ENCODE data around the gene TGFB3.

TGFB3 gene

DNA sequence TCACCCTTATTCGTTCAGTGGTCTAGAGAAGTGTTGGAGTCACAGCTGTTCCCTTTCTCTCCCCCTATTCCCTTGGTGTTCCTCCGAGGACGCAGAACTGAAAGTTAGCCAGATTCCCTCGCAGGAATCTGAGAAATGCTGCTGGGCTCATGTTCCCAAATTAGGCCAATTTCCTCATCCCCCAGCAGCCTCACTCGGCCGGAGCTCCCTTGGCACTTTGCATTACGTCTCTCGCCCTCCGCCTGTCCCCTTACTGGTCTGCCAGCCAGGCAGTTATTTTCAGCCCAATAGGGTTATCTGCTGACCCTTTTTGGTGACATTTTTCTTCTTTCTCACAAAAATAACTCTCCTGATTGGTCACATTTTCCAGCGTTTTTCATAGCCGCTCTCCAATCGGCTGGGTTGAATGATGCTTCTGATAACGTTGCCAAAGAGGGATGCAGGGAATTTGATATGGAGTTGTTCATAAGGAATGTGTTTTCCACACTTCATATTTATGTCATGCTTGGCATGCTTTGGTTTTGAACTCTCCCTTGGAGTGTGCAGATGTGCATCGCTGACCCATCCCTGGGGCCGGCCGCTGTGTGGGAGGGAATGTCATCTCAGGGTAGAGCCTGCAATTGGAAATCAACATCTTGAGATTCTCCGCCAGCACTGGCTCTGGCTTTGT lies 13.7 kb upstream of the TGFB3 start:
- peaks cover 5% of the 10 kb centered on the region for H3K4me1 Mint-ChIP-seq
- H3K4me3 Mint-ChIP-seq = no peak overlapping the region
- H3K9me3 Mint-ChIP-seq = no peaks in the 10 kb centered on the region
- DNase-seq (no peak), ATAC-seq (no peak)
- no peaks in the 10 kb centered on the region for H3K27me3 Mint-ChIP-seq
- H3K27ac Mint-ChIP-seq = no peak overlapping the region

DNA sequence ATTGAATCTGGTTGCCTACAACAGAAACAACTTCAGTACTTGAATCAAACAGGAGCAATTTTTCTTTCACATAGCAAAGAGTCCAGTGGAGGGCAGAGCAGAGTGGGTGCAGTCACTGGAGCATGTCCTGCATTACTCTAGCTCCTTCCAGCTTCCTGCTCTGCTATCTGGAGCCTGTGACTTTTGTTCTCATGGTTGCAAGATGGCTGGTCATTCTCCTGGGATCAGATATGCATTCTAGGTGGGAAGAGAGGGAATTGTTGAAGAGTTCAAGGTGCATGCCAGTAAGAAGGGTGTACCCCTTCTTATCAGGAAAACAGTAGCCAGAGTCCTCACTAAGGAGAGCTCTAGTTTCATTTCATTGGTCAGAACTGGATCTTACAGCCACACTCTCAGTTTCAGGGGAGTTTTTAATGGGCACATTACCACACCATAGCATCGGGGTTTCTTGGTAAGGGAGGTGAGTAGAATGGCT lies 11.8 kb upstream of the TGFB3 start:
- no peaks in the 10 kb centered on the region for H3K9me3 Mint-ChIP-seq
- no peak overlapping the region for H3K27ac Mint-ChIP-seq
- H3K27me3 Mint-ChIP-seq = no peaks in the 10 kb centered on the region
- peaks cover 5% of the 10 kb centered on the region for H3K4me1 Mint-ChIP-seq
- DNase-seq (no peak), ATAC-seq (peak; percentile 72)
- H3K4me3 Mint-ChIP-seq = no peak overlapping the region

DNA sequence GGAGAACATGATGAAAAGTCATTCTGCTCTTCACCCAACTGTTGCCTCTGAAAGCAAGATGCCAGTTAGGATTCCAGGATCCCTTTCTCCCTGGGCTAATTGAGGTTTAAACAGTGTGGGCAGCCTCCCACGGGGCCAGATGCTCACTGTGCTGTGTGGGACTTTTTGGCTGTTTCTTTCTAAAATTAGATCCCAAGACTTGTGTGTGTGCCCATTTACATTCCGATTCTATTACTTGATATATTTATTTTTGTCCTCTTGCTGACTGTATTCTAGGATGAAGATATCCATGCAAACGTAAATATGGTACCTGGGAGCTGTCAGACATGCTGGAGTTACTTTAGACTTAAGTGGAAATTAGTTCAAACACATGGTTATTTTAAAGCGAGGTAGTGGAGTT lies 10.0 kb upstream of the TGFB3 start:
- ATAC-seq (no peak), DNase-seq (no peak)
- H3K4me3 Mint-ChIP-seq = no peak overlapping the region
- H3K27ac Mint-ChIP-seq = no peak overlapping the region
- H3K27me3 Mint-ChIP-seq = no peaks in the 10 kb centered on the region
- H3K9me3 Mint-ChIP-seq = no peaks in the 10 kb centered on the region
- H3K4me1 Mint-ChIP-seq = peaks cover 6% of the 10 kb centered on the region

DNA sequence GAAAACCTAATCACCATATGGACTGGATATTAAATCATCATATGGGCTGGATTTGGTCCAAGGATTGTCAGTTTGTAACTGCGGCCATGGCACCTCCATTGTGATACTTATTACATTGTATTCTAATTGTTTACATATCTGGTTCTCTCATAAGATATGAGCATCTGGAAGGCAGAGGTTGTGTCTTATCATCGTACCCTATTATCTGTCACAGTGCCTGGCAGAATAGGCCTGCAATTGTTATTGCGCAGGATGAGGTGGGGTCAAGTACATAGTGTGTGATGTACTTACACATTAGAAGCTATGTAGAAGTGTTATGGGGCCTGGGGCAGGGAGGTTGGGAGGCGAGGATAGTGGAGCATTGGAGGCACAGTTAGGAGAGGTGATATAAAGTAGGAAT lies 8.5 kb upstream of the TGFB3 start:
- Mint-ChIP-seq H3K4me1 (peaks cover 15% of the 10 kb centered on the region), H3K9me3 (no peaks in the 10 kb centered on the region), H3K27ac (no peak overlapping the region), H3K4me3 (no peak overlapping the region), H3K27me3 (no peaks in the 10 kb centered on the region)
- DNase-seq (no peak), ATAC-seq (no peak)

DNA sequence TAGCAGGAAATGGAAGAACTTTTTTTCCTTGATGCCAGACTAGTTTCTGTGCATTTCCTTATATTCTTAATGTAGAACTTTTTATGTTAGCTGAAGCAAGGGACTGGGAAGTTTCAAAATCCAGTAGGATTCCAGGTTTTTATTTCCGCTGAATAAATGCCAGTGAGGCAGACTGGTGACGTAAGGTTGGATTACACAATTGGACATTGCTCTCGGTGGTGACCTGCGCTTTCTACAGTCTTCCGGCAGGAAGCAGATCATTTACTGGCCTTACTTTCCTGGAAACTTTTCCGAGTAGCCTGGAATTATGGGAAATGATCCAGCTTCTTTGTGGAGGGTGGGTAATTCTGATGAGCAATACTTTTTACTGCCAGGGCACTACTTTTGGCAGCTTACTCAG lies 7.3 kb upstream of the TGFB3 start:
- Mint-ChIP-seq H3K9me3 (no peaks in the 10 kb centered on the region), H3K4me1 (peaks cover 15% of the 10 kb centered on the region), H3K27me3 (no peaks in the 10 kb centered on the region), H3K4me3 (no peak overlapping the region), H3K27ac (no peak overlapping the region)
- DNase-seq (no peak), ATAC-seq (no peak)

DNA sequence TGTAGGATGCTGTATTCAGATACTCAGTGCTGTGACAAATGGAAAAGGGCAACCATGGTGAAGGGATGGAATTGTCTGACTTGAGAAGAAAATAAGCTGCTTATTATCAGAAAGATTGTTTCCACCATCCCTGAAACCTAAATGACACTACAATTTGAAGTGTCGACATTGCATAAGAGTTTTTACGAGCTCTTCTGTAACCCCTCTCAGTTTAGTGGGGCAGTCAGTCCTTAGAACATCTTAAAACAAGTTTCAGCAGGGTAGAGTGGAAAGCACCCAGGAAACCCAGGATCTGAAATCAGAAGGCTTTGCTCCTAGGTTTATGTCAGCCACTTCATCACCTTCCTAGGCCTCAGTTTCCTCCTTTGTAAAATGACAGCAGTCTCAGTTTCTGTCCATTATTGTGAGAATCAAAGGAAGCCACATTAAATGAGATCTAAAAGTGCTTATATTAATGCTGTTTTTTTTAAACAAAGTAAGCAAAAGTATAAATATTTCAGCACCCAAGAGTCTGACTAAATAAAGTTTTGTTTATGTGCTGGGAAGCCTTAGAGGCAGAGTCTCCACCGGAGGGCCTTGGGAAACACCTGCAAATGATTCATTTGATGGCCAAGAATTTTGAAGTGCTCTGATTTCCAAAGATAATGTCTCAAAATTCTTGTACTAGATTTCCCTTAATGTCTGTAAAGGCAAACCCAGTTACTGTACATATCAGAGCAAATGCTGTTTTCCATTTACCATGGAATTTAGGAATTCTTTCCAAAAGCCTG lies 5.6 kb upstream of the TGFB3 start:
- Mint-ChIP-seq H3K27ac (no peak overlapping the region), H3K4me3 (no peak overlapping the region), H3K4me1 (peaks cover 15% of the 10 kb centered on the region), H3K27me3 (no peaks in the 10 kb centered on the region), H3K9me3 (no peaks in the 10 kb centered on the region)
- ATAC-seq (no peak), DNase-seq (no peak)

DNA sequence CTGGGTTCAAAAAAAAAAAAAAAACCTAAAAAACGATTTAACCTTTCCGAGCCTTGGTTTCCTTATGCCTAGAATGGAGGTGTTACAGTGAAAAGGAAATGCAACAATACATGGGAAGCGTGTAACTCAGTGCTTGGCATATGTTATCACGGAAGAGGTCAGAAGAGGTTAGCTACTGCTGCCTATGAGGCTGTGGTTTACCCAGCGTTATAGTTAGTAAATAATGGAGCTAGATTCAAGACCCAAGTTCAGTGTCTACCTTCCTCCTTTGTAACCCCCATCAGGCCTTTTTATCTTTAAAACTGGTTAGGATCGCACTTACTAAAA lies 4.6 kb upstream of the TGFB3 start:
- no peak for DNase-seq
- Mint-ChIP-seq H3K27ac (peak overlapping the region; percentile 82 to 92), H3K4me1 (peaks cover 22% of the 10 kb centered on the region), H3K4me3 (peak overlapping the region; percentile 88 to 90), H3K9me3 (no peaks in the 10 kb centered on the region), H3K27me3 (no peaks in the 10 kb centered on the region)
- ATAC-seq = no peak

DNA sequence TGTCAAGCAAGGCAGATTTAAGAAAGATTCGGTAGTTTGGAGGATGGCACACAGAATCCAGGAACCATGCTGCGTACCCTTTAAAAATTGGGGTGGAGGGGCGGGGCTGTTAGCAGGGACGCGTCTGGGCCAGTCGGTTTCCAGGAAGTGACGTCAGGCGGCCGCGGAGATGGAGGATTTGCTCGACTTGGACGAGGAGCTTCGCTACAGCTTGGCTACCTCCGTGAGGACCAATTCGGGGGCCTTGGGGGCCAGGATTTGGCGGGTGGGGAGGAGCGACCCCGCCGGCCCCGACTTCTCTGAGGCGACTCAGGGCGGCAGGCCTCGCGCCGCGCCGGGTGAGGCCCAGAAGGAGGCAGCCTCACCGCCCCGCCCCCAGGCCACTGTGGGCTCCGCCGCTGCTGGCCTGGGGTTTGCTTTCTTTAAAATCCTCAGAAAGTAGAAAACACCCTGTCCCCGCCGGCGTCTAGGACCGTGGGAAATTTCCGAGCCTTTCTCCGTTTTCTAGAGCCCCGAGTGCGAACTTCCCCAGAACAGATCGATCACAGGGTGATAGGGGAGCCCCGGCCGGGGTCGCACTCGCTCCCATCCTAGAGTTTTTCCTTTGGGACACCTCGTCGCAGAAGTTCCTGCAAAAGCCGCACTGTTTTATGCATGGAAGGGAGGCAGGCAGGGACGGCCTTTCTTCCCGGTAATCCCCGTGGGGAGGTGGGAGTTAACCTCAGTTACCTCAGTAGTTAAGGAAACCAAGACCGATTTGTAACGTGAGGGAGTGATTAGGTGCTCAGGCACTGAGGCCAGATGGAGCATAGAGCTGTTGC lies 4.0 kb upstream of the TGFB3 start, which contains the start of gene IFT43:
IFT43 (plus strand) TSS at position 146 of the 821 bp plus-strand sequence; CDS start at position 170, 24 bp downstream.
- H3K27me3 Mint-ChIP-seq = no peaks in the 10 kb centered on the region
- peaks cover 28% of the 10 kb centered on the region for H3K4me1 Mint-ChIP-seq
- H3K9me3 Mint-ChIP-seq = no peaks in the 10 kb centered on the region
- DNase-seq (peak; percentile 82 to 84), ATAC-seq (peak; percentile 76)
- H3K27ac Mint-ChIP-seq = peak within 1 kb of the TSS; percentile 85 to 92
- peak within 1 kb of the TSS; percentile 88 to 90 for H3K4me3 Mint-ChIP-seq

DNA sequence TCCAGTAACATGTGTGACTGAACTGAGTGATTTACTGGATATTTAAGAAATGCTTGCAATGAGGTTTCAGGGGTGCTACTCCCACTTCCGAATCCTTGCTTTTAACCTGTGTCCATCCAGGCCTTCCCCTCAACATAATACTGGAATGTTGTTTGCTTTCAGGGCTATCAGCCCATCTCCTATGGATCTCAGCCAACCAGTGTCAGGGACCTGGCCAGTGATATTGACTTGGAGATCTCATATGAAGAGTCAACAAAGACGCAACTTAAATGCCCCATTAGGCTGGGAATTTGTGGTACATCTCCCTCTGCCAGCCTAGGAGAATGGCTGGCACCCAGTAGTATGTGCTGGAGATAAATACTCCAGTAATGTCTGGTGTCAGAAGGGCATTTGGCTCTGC lies 2.9 kb upstream of the TGFB3 start:
- H3K4me1 Mint-ChIP-seq = peaks cover 39% of the 10 kb centered on the region
- no peaks in the 10 kb centered on the region for H3K27me3 Mint-ChIP-seq
- no peak overlapping the region for H3K27ac Mint-ChIP-seq
- ATAC-seq (no peak), DNase-seq (no peak)
- no peak overlapping the region for H3K4me3 Mint-ChIP-seq
- no peaks in the 10 kb centered on the region for H3K9me3 Mint-ChIP-seq

DNA sequence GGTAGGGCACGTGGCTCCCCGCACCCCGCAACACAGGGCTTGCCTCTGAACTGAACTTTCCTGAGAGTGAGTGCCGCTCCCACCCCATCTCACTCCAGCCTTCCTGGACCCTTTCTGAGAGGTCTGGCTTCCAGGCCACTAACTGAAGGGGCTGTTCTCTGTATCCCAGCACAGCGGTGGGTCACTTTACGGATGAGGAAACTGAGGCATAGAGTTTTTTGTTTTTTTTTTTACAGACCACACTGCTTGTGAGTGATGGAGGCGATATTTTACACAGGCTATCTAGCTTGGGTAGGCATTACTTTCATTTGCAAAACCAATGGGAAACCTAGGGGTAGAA lies 1.2 kb upstream of the TGFB3 start:
- Mint-ChIP-seq H3K4me3 (peak overlapping the region; percentile 82 to 89), H3K9me3 (no peaks in the 10 kb centered on the region), H3K27me3 (no peaks in the 10 kb centered on the region), H3K27ac (peak overlapping the region in 1 of 2 donors; percentile 41), H3K4me1 (peaks cover 56% of the 10 kb centered on the region)
- ATAC-seq (peak; percentile 3), DNase-seq (no peak)

DNA sequence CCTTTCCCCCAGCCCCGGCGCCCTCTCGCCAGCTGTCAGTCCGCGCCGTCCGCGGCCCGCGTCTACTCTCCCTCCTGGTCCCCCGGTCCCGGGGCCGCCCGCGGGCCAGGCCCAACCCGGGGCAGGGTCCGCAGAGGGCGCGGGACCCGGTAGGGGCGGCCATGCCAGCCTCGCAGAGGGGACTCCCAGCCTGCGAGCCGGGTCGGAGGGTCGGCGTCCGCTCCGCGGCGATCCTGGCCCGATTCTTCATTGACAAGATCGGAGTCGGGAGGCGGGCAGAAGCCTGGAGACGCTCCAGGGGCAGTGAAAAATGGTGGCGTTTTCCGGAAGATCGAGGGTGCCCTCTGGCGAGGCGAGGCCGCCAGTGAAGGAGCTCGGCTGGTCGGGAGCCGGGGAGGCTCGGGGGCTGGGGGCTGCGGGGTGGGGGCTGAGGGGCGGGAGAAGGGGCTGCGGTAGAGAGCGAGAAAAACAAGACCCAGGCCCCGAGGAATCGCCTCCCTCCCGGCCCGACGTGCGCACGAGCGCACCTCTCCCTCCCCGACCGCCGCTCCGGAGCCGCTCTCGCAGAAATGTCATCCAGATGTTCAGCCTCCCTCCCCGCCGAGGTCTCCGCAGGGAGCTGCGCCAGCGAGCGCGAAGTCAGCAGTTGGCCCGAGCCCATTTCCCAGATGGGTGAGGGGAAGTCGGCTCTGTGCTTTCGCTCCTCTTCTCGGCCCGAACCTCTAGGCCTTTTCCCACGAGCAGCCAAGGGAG lies 647 bp upstream of the TGFB3 start:
- Mint-ChIP-seq H3K4me3 (peak overlapping the region; percentile 82 to 89), H3K27ac (peak overlapping the region in 1 of 2 donors; percentile 41), H3K9me3 (no peaks in the 10 kb centered on the region), H3K4me1 (peaks cover 60% of the 10 kb centered on the region), H3K27me3 (no peaks in the 10 kb centered on the region)
- ATAC-seq (peak; percentile 70), DNase-seq (peak; percentile 79 to 82)

DNA sequence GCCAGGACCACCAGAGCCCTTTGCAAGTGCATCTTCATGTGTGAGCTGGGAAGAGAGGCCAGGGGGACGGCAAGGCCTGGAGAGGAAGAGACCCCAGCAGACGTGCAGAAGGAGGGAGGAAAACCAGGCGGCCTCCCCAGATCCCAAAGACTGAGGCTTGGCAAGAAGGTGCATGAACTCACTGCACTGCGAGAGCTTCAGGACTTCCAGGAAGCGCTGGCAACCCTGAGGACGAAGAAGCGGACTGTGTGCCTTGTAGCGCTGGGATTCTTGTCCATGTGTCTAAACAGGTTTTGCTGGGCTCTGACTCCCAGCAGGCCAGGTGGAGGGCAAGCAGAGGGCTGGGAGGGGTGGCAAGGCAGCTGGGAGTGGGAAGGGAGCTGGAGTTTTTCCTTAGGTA lies 939 bp downstream of the TGFB3 start:
- DNase-seq (no peak), ATAC-seq (no peak)
- Mint-ChIP-seq H3K4me1 (peaks cover 50% of the 10 kb centered on the region), H3K9me3 (no peaks in the 10 kb centered on the region), H3K27ac (no peak overlapping the region), H3K27me3 (no peaks in the 10 kb centered on the region), H3K4me3 (peak overlapping the region; percentile 82 to 89)

DNA sequence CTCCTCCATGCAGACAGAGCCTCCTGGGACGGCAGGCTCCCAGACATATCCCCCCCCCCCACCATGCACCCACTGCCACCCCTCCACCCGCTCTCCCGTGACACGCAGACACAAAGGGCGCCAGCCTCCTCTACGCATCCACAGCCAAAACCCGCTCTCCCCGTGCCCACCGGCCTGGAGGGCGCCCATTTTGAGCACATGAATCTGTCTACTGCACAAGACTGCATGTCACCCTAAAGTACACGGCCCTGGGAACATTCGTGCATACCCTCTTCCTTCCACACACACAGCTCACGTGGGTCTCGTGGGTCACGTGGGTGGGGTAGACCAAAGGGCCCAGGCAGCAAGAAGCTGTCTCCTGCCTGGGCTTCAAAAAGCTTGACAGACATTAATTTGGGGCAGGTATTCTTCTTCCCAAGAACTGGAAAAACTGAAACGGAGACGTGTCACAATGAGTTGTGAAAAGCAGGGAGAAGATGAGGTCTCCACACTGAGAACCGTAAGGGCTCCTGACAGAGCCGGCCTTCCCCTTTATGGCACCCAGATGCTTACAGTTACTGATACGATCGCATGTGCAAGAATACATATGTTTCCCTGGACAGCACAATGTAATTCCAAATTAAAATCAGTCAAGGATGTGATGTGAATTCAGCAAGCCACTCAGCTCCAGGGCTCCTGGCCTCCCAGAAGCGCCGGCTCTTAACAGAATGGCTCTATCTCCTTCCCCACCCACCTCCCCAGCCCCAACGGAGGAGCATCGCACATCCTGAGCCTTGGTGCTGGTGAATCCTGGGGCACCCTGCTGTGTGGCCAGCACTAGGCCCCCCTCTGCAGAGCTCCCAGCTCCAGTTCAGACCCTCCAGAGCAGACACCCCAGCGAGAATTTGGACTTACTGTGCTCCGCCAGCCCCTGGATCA lies 1.9 kb downstream of the TGFB3 start:
- peak overlapping the region; percentile 17 to 53 for H3K4me3 Mint-ChIP-seq
- H3K9me3 Mint-ChIP-seq = no peaks in the 10 kb centered on the region
- peak overlapping the region; percentile 43 to 63 for H3K27ac Mint-ChIP-seq

DNA sequence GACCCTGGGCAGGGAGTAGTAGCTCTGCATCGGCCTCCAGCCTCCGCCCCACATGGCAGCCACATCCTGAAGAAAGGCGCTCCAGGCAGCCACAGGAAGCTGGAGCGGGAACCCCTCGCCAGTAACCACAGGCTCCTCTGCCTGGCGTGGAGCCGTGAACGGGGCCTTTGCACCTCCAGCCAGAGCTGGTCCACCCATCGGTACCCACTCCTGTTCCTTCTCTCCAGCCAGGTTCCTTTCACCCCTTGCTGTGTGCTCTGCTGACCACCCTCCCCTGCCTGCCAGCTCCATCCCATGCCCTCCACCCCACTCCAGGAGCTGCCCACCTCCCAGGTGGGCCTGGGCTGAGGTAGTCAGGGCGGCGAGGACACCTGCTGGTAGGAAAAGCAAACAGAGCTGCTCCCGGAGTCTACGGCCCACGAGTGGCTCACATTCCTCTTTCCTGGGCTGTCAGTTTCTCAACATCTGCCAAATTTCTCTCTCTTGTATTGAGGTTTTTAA lies 2.7 kb downstream of the TGFB3 start:
- Mint-ChIP-seq H3K9me3 (no peaks in the 10 kb centered on the region), H3K27ac (no peak overlapping the region), H3K4me1 (peaks cover 50% of the 10 kb centered on the region), H3K27me3 (no peaks in the 10 kb centered on the region), H3K4me3 (peak overlapping the region; percentile 17 to 53)
- ATAC-seq (no peak), DNase-seq (no peak)

More for the DNA sequence above, 1.9 kb downstream of the TGFB3 start:
- DNase-seq (no peak), ATAC-seq (no peak)
- Mint-ChIP-seq H3K27me3 (no peaks in the 10 kb centered on the region), H3K4me1 (peaks cover 50% of the 10 kb centered on the region)

Measured in stimulated activated naive CD8-positive, alpha-beta T cell treated with anti-CD3 and anti-CD28 coated beads, Interleukin-15, amount 100 ng/mL, for 72 hours (primary cell).